ENCODE results near the gene MYOG.

The MYOG gene

DNA sequence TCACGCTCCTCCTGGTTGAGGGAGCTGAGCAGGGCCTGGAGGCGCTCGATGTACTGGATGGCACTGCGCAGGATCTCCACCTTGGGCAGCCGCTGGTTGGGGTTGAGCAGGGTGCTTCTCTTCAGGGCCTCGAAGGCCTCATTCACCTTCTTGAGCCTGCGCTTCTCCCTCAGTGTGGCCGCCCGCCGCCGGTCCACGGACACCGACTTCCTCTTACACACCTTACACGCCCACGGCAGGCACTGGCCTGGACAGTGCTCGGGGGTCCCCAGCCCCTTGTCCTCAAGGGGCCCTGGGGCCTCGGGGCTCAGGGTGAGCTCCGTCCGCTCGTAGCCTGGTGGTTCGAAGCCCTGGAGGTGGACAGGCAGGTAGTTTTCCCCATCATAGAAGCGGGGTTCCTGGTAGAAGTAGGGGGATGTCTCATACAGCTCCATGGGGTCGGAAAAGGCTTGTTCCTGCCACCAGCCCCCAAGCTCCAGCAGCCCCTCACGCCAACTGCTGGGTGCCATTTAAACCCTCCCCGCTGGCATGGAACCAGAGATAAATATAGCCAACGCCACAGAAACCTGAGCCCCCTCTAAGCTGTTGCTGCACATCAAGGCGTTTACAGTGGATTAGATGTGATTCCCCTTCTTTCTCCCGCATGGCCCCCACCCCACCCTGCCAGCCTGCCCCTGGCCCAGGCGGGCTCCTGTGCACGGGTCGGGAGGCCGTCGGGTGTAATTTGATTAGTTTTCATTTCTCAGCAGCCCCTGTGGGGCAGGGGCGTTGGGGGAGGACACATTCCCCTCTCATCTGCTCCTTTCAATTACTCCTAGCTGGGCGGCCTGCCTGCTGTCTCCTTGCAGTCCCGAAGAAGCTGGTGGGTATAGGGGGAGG, at the start of gene MYOG:
TSS of gene MYOG (minus strand) at position 485 of the 879 bp plus-strand sequence. CDS start at position 434, 51 bp downstream.
- peak; percentile 65 for DNase-seq

DNA sequence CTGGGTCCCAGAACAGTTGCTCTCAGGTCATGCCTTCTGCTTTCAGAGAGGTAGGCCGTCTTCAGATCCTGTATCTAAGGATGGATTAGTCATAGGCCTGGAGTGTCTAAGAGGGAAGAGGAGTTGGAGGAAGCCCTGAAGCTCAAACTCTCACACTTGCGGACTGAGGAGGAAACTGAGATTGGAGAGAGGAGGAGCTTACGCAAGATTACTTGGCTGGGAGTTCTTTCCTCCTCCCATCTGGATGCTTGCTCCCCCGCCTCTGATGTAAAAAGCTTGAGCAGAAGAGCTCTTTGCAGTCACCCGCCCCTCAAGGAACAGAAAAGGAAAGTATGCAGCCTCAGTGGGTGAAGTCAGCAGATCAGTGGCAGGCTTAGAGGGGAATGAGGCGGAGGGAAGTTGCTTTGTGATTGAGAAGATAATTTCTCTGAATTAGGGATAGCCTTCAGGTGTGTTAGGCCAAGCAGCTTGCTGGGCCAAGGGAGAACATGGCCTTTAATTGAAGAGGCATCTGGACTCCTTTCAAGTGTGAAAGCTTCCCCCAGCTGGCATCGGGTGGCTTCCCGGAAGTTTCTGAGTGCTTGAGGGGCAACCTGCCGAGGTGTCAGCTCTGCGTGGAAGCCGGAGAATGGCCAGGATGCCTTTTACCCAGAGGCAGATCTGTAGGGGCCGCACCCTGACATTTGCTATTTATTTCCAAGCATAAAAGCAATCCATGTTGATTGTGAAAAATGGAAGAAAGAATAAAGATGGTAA, 48.3 kb upstream of the MYOG start:
- DNase-seq, result peak; percentile 65

DNA sequence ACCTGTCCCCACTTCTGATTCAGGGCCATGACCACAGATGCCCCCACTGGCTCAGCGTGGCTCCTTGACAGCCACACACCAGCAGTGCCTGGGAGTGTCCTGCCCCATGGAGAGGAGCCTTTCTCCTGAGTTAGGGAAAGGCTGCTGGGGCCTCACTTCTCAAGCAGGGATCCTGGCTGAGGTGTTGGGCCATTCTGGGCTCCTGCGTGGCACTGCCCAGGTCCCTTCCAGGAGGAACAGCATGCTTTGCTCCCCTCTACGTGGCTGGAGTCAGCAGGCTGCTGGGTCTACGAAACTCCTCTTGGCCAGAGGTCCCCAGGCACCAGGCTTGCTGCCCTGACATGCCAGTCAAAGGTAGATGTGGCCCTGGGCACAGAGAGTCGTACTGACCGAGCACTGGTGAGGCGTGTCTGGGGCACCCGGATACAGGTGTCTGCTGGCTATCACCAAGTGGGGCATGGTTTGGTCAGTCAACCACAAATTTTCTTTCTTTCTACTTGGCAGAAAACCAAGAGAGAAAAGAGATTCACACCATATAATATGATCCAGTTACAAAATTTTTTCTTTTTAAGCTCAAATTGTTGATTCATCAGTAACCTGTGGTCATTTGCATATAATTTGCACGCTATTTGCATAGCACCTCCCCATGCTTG, 45.9 kb upstream of the MYOG start:
- no peak for DNase-seq

DNA sequence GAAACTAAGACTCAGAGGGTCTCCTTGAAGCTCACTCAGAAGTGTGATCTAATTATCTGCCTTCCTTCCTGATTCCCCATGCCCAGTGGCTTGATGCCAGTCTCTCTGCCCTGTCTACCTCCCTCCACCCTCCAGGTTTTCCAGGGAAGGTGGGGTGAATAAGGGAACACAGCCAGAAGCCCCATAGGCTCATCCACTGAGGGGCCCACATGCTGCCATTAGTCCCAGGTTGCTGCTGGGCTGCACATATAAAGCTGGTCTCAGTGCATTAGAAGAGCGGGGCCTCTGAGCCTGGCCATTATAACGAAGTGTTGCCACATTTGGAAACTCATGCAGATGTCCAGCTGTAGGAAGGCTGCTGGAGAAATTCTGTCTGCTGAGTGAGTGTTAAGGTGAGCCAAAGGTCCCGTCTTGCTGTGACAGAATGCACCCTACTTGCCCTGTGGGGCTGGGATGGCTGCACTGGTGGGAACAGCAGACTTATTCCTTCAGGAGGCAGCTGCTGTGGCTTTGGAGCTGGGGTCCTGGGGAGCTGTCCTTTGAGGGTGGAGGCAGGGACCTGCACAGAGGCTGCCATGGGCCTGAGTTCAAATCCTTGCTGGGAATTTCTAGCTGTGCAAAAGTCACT, 44.7 kb upstream of the MYOG start:
- DNase-seq, result no peak

DNA sequence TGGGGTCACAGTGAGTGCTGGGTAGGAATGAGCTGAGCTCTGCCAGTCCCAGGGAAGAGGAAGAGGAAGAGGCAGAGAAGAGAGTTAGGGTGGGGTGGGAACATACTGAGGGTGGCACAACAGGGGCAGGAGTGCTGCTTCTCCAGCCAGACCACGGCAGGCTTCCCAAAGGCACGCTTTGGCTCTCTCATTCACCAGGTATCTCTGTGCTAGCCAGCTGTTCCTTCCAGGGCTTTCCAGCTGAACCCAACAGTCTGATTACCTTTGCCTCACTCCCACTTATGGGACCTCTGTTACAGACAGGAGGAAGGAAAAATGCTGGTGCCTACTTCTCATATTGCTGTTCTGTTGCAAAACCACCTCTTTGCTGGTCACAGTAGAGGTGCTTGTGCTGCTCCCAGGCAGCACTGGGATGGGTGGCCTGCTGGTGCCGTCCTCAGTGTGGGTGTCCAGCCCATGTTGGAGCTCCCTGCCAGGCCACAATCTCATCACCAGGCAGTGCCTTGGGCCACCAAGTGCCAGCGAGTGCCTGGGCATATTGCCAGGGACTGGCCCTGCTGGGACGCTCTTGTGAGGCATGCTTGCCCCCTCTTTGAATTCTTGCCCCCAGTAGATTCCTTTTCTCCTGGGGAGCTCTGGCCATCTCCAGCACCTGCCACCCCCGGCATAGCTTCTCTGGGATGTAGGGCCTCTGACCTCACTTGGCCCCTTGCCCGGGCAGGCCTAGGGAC, 43.9 kb upstream of the MYOG start:
- no peak for DNase-seq

DNA sequence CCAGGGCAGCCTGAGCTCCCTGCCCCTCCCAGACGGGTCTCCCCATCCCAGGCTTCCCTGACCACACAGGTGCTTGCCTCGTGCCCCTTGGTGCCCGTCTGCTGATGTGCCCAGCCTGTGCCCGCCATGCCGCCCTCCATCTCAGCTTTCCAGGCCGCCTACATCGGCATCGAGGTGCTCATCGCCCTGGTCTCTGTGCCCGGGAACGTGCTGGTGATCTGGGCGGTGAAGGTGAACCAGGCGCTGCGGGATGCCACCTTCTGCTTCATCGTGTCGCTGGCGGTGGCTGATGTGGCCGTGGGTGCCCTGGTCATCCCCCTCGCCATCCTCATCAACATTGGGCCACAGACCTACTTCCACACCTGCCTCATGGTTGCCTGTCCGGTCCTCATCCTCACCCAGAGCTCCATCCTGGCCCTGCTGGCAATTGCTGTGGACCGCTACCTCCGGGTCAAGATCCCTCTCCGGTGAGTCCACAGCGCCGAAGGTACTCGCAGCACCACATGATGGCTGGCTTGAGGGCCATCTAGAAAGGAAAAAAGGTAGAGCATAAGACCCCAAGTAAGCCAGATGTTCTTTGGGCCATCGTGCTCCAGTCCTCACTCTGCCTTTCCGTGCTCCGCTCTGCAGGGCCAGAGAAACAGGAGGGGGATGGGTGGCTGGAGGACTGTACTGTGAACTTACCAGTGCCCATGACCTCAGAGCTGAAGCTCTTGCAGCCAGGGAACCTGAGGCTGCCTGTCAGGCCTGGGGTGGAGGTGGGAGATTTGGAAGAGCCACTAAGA, 43.1 kb upstream of the MYOG start:
- DNase-seq, result no peak

DNA sequence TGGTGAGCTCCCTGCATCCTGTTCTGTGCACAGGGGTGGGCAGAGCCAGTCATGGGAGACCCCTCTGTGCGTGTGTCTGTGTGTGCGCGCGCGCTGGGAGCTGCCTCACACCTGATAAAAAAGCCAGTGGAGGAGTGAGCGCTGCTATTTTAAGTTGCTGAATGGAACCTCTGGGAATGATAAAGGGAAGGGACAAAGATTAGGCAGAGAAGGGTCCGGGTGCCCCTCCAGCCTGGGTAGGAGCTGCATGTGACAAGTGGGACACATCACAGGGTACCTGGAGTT, 42.6 kb upstream of the MYOG start:
- no peak for DNase-seq

DNA sequence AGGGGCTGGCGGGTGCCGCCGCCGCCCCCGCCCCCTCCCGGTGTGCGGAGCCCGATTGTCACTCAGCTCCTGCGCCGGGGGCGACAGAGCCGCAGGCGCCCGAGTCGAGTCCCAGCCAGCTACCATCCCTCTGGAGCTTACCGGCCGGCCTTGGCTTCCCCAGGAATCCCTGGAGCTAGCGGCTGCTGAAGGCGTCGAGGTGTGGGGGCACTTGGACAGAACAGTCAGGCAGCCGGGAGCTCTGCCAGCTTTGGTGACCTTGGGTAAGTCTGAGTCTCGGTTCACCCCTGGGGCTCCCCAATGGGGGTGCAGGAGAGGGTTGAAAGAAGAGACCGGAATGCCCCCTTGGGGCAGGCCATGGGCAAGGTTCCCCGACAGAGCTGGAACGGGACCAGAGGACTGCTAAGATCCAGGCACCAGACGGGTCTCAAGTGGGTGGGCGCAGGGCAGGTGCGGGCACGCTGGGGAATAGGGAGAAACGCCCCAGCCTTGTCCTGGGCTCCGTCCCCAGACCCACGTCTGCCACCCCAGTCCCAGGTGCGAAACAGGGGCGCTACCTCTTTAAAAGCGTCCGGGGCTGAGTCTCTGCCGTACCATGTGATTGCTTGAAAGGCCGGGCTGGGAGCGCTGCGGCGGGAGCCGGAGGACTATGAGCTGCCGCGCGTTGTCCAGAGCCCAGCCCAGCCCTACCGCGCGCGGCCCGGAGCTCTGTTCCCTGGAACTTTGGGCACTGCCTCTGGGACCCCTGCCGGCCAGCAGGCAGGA, 42.0 kb upstream of the MYOG start, which contains the start of gene ADORA1:
TSS of gene ADORA1 (plus strand) at position 61 of the 765 bp plus-strand sequence. CDS start 1,116 bp downstream, outside the sequence.
- no peak for DNase-seq

DNA sequence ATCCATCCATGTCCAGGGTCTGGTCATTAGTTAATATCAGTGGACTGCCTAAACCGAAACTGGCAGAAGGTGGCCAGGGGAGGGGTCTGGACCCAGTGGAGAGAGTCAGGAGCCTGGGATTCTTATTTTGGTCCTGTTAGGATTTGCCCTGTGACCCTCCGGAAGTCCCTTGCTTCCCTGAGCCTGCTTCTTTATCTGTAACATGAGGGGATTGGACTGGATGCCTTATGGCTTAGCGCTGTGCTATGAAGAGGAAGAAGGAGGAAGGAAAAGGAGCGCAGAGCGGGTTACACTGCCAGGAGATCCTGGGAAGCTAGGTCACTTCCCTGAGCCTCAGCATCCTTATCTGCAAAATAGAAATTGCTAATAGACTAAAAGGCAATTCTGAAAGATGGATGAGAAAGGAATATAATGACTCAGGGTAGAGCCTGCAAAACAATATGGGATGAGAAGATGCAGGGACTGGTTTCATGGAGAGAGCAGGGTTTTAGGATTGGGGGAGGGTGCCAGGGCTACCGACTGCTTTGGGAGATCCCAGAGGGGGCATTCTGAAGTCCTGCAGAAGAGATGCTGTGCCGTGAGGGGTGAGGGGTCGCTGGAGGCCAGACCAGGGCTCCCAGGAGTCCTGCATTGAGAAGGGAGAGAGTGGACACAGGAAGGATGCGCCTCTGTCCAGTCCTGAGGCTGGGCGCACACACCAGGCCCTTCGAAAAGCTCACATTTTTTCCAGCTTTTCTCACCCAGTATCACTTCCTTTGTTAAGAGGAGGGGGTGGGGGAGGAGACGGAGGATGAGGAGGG, 41.3 kb upstream of the MYOG start:
- no peak for DNase-seq

DNA sequence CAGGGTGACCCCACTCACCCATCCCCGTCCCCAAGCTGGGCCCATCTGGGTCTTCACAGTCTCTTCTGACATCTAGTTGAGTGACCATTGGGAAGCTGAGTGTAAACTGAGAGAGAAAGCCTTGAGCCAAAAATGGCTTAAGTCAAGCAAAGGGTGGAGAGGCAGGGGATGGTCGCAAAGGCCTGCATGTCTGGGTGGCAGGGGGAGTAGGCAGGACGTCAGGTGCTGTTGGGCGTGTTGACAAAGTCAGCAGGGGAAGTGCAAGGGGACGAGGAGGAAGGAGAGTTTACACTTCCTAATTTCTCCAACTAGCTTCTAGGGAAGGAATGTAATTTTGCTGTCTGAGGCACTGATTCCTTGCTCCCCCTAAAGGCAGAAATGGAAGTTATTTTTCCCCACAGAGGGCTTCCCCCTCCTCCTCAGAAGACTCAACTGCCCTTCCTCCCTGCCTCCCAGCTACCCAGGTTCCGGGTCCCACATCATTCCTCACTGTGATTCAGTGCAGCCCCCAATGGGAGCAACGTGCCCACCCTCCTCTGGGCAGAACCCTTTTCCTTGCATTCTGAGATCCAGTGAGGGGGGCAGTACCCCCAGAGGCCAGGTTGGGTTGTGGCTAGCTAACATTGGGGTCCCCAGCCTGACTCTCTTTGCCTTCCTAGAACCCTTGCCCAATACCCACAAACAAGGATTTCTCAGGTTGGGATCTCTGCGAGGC, 40.5 kb upstream of the MYOG start:
- no peak for DNase-seq

DNA sequence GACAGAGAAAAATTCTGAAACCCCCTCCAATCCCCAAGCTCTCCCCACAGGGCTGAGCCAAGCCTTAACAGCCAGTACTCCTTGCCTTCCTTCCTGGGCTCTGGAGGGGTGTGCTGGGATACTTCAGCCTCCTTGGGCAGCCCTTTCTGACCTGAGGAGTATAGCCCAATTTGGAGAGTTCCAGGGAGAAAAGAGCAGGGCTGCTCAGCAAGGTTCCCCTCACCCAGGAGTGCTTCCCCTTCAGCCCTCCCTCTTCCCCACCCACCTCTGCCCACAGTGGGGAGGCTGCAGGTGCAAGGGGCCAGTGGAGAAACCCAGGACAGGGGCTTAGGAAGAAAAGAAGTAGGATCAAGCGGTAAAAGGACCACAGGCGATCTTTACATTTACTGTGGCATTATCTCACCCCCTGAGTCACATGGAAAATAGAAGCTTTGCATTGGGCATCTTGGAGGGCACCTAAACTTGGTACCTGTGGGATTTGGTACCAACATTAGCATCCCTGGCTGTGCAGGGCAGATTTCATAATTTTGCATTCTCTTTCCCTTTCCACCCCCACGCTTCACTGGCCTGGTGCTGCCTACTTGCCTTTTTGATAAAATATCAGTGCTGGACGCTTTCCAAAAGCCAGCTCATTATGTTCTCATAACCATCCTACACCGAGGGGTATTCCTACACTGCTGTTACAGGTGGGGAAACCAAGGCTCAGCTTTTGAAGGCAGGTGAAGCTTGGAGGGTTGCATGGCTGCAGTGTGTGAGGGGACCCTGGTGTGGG, 38.9 kb upstream of the MYOG start:
- no peak for DNase-seq

DNA sequence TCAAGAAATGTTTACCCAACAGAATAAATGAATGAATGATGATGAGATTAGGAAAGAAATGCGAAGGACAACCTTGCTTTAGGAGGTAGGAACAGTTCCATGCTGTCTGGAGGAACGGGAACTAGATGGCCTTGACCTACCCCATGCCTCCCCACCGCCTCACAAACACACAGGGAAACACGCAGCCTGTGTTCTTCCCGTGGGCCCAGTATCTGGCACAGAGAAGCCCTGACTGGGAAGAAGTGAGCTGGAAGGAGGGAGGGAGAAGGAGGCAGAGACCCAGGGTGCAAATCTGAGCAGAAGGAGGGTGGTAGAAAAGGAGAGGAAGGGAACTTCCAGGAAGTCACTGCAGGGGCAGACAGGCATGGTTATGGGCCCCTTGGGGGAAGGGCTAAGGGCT, 38.2 kb upstream of the MYOG start:
- no peak for DNase-seq

DNA sequence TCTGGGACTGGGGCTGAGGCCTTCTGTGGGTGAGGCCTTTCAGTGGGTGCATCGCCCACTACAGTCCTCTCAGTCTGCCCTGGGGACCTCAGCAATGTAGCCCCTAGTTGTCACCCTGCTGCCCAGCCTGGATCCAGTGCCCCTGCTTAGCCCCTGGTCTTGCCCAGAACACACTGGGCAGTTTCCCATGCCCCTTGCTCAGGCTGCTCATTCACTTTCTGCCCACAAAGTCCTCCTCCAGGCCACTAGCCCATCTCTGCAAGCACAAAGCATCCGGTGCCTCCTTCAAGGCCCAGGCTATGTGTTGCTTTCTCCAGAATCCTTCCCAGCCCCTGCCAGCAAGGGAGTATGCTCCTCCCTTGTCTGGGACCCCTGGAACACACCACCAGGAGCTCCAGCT, 36.3 kb upstream of the MYOG start:
- DNase-seq, result no peak

DNA sequence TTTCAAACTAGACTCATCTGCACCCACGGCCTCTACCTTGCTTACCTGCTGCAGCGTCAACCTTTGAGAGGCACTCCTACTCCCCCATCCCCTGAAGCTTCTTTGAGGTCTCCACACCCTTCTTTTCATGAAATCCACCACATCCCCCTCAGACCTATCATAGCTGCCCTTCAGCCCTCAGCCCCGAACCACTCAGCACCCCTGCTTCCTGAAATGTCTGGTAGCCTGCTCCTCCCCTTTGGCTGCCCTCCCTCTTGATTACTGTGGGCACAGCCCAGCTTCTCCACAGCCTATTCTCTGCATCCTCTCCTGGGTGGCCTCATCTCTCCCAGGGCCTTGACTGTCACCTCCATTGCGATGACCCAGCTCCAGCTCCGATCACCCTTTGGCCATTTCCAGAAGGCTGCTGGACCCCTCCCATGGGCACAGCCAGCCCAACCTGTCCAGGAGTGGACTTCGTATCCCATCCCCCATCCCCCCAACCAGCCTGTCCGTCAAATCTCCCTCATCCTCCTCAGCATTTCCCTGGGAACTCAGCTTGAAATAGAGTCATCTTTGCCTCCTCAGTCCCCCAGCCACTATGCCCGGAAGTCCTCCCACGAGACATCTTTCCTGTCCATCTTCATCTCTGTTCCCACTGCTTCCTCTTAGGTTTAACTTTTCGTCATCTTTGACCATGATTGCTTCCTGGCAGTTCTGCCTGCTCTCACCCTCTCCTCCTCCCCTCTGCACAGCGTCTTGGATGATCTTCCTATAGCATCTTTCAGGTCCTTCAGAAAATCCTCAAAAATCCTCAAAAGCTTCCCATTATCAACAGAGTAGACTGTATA, 35.6 kb upstream of the MYOG start:
- no peak for DNase-seq

DNA sequence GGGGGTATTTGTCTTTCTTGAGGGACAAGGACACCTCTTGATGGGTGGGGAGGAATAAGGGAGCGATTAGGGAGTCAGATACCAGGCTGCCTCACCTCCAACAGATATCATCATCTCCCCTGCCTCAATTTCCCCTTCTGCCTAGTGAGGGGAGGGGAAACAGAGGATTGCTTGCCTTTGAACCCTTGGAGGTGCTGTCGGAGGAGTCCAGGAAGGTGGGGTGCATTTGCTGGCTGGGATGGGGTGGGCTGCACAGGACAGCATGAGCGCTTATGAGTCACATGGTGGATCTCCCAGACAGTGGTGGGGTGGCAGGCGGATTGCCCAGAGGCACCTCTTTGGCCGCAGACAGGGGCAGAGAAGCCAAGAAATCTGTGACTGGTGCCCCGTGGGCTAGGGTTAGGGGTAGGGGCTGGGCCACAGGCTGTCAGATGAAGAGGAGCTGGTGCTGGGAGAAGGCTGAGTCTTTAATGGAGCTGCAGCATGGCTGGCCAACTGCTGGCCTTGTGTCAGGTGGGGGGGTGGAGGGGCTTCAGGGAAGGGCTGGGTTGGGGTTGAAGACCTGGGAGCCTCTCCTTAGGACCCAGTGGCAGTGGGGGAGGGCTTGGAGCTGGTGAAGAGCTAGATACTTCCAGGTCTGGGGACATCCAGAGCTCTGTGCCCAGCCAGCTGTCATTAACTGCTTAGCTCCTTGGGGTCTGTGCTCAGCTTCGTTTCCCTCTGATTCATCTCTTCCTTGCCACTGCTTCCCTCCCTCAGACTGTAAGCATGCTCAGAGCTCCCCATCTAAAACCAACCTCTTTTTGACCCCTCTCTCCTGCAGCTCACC, 34.7 kb upstream of the MYOG start:
- no peak for DNase-seq
